A549 (cell line): ENCODE measurements around the gene AGTPBP1. TPM values are rescaled to one million over a fixed set of nuclear protein-coding genes. Genes with fewer than 3 reads are reported as not detected.

Experiments
- ATAC-seq, 2 experiments: fragments of 200-7000 bp in 1 of 2; fragments of >200 bp in 1 of 2; cut with Nextera tagmentation in 1 of 2; cut with Tn5 transposase in 1 of 2; 3 replicates each; pipeline versions ENCODE4 v1.8.0 to v1.9.1; 2018 to 2020; ENCODE audit warnings: mild to moderate bottlenecking in 1 of 2, moderate library complexity in 1 of 2
- CTCF ChIA-PET: fragments of 300-600 bp; sonication (Branson Sonifier 250); formaldehyde crosslinking; extraction: SDS; loops from one replicate; lab custom pipeline; 2021; ENCODE audit warnings: antibody characterized with exemption, inconsistent platforms; lab: Yijun Ruan, JAX
- POLR2A ChIA-PET: fragments of 350-600 bp; formaldehyde crosslinking; extraction: SDS; loops from one replicate; lab custom pipeline; 2021; ENCODE audit warnings: antibody characterized with exemption, inconsistent platforms; lab: Yijun Ruan, JAX
- DNase-seq, 2 experiments: peaks; one replicate each; pipeline versions ENCODE4 v3.0.0 to v3.0.0-alpha.2; 2011 to 2016; ENCODE audit warnings: low read depth in 1 of 2, low spot score in 1 of 2
- FAIRE-seq: peaks from 2 replicates; lab custom pipeline; 2011; peaks lifted over from hg19 to GRCh38; lab: Jason Lieb, UNC
- H3K27ac ChIP-seq, 2 experiments: fragments of >200 bp; sonication (Bioruptor Twin); formaldehyde crosslinking; 3 replicates each; pipeline ENCODE4 v1.5.1; 2016 to 2017
- H3K4me1 ChIP-seq: fragments of >200 bp; sonication (Bioruptor Twin); formaldehyde crosslinking; 3 replicates; pipeline ENCODE4 v1.6.1; 2016
- H3K4me2 ChIP-seq: fragments of >200 bp; sonication (Bioruptor Twin); formaldehyde crosslinking; 3 replicates; pipeline ENCODE4 v1.6.1; 2016
- H3K4me3 ChIP-seq: fragments of >200 bp; sonication (Bioruptor Twin); formaldehyde crosslinking; 3 replicates; pipeline ENCODE4 v1.5.1; 2016
- H3K9me3 ChIP-seq: fragments of >200 bp; sonication (Bioruptor Twin); formaldehyde crosslinking; 3 replicates; pipeline ENCODE4 v1.6.1; 2016
- BHLHE40 ChIP-seq: IDR thresholded peaks from 2 replicates; pipeline ENCODE4 v1.6.1; 2012; ENCODE audit warnings: low read depth, low read length, inconsistent platforms
- CBX8 ChIP-seq: fragments of 200-600 bp; sonication (generic); IDR thresholded peaks from 2 replicates; pipeline ENCODE4 v1.6.1; 2016
- CEBPB ChIP-seq, 2 experiments: fragments of >200 bp in 1 of 2; sonication (Bioruptor Twin) in 1 of 2; formaldehyde crosslinking in 1 of 2; IDR thresholded peaks; 2 replicates each; pipeline ENCODE4 v1.6.1; 2012 to 2016
- EHMT2 ChIP-seq: fragments of 200-600 bp; sonication (generic); IDR thresholded peaks from 2 replicates; pipeline ENCODE4 v1.6.1; 2016; ENCODE audit warnings: antibody characterized with exemption, low read depth, mild to moderate bottlenecking, moderate library complexity
- EP300 ChIP-seq, 2 experiments: fragments of >200 bp; sonication (Bioruptor Twin); formaldehyde crosslinking; IDR thresholded peaks; 2 replicates in 1 of 2; 3 replicates in 1 of 2; pipeline ENCODE4 v1.6.1; 2016 to 2017
- ESRRA ChIP-seq: fragments of 150-350 bp; IDR thresholded peaks from 2 replicates; pipeline ENCODE4 v1.6.1; 2014; ENCODE audit warnings: mild to moderate bottlenecking, low read length, borderline replicate concordance
- GATA3 ChIP-seq: IDR thresholded peaks from 2 replicates; pipeline ENCODE4 v1.6.1; 2012; ENCODE audit warnings: borderline replicate concordance
- HEYL ChIP-seq: fragments of 250-450 bp; sonication (Bioruptor Pico); IDR thresholded peaks from 2 replicates; pipeline ENCODE4 v1.8.0; 2021; ENCODE audit warnings: mild to moderate bottlenecking, moderate library complexity
- HMGXB4 ChIP-seq: fragments of 250-450 bp; sonication (Bioruptor Pico); IDR thresholded peaks from 2 replicates; pipeline ENCODE4 v1.5.0; 2021; ENCODE audit warnings: mild to moderate bottlenecking, moderate library complexity, borderline replicate concordance
- HOXA7 ChIP-seq: fragments of 250-450 bp; sonication (Bioruptor Pico); IDR thresholded peaks from 2 replicates; pipeline ENCODE4 v1.5.0; 2020; ENCODE audit warnings: mild to moderate bottlenecking, moderate library complexity
- HOXB13 ChIP-seq: fragments of 250-450 bp; sonication (Bioruptor Pico); IDR thresholded peaks from 2 replicates; pipeline ENCODE4 v1.5.0; 2020; ENCODE audit warnings: low read depth, mild to moderate bottlenecking, moderate library complexity
- KDM1A ChIP-seq: fragments of 200-600 bp; sonication (generic); IDR thresholded peaks from 2 replicates; pipeline ENCODE4 v1.6.1; 2016; ENCODE audit warnings: low read depth, mild to moderate bottlenecking
- MAZ ChIP-seq: fragments of 150-350 bp; IDR thresholded peaks from 2 replicates; pipeline ENCODE4 v1.6.1; 2014; ENCODE audit warnings: antibody characterized with exemption, low read depth, low read length, borderline replicate concordance
- NFE2L2 ChIP-seq: fragments of 150-350 bp; conservative IDR thresholded peaks from 2 replicates; pipeline ENCODE4 v1.6.1; 2014; ENCODE audit warnings: low read length
- NR3C1 ChIP-seq: fragments of >200 bp; sonication (Bioruptor Twin); formaldehyde crosslinking; IDR thresholded peaks from 3 replicates; pipeline ENCODE4 v1.6.1; 2017
- RARB ChIP-seq: fragments of 250-450 bp; sonication (Bioruptor Pico); IDR thresholded peaks from 2 replicates; pipeline ENCODE4 v1.8.0; 2021; ENCODE audit warnings: mild to moderate bottlenecking, moderate library complexity
- RFX5 ChIP-seq: fragments of 450-650 bp; IDR thresholded peaks from 2 replicates; pipeline ENCODE4 v1.7.1; 2014; ENCODE audit warnings: antibody characterized with exemption, mild to moderate bottlenecking, moderate library complexity
- SMC3 ChIP-seq: fragments of >200 bp; sonication (Bioruptor Twin); formaldehyde crosslinking; IDR thresholded peaks from 3 replicates; pipeline ENCODE4 v1.6.1; 2018; ENCODE audit warnings: inconsistent platforms
- SREBF2 ChIP-seq: fragments of 450-650 bp; IDR thresholded peaks from 2 replicates; pipeline ENCODE4 v1.6.1; 2014; ENCODE audit warnings: mild to moderate bottlenecking, moderate library complexity
- ZC3H11A ChIP-seq: fragments of 450-650 bp; IDR thresholded peaks from 2 replicates; pipeline ENCODE4 v1.6.1; 2014; ENCODE audit warnings: antibody characterized with exemption, mild to moderate bottlenecking
- ZFP36 ChIP-seq: fragments of 450-650 bp; IDR thresholded peaks from 2 replicates; pipeline ENCODE4 v1.6.1; 2014; ENCODE audit warnings: borderline replicate concordance; ENCODE audit not compliant: partially characterized antibody
- WGBS: methylation state at CpG from one replicate; pipeline ENCODE4 v1.1.6; 2017; ENCODE audit errors: missing lambda C conversion rate; 5-methylcytosine and 5-hydroxymethylcytosine counted together
- polyA plus RNA-seq, 4 experiments: library from polyadenylated mRNA; depleted of rRNA in 3 of 4; stranded (reverse); fragments of >200 nt; fragmentation: RNase III in 1 of 4; extraction: RNeasy Plus Mini Kit Qiagen cat#74134 plus additional on column Dnase treatment in 1 of 4; gene quantifications; 2 replicates in 3 of 4; 3 replicates in 1 of 4; pipeline ENCODE4 v1.2.3, GENCODE V29; 2011 to 2017
- TF ChIP-seq, protein P1 (sequence below): fragments of >200 bp; sonication (Bioruptor Twin); formaldehyde crosslinking; IDR thresholded peaks from 2 replicates; pipeline ENCODE4 v1.6.1; 2016
- TF ChIP-seq, protein P2 (sequence below): IDR thresholded peaks from 2 replicates; pipeline ENCODE4 v1.6.1; 2012; ENCODE audit warnings: low read depth, borderline replicate concordance
- TF ChIP-seq, protein P3 (sequence below): fragments of 450-650 bp; IDR thresholded peaks from 2 replicates; pipeline ENCODE4 v1.6.1; 2014; ENCODE audit warnings: antibody characterized with exemption
- TF ChIP-seq, protein P4 (sequence below): fragments of 250-450 bp; sonication (Bioruptor Pico); IDR thresholded peaks from 2 replicates; pipeline ENCODE4 v1.5.0; 2020; ENCODE audit warnings: low read depth, mild to moderate bottlenecking, moderate library complexity

The AGTPBP1 gene
- polyA plus RNA-seq, 2 of the 4 experiments (the other 2 are of a cell fraction): 8.9 to 18.8 TPM

DNA sequence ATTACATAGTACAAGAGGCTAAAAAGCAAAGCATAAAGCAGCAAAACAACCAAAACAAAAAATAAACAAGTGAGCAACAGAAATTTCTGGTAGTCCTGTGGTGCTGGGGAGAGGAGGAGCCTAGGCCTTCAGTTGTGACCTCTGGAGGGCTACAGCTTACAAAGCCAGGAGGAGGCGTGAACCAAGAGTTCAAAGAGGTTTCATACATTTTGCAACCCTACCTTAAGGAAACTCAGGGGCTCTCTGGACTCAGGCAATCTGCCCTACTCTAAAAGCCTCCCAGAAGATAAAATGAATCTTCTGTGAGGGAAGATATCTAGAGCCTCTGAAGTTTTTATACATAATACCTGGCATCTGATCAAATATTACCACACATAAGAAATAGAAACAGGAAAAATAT, 187.4 kb downstream of the AGTPBP1 start:
- CTCF ChIA-PET: no interaction called here
- Histone ChIP-seq H3K4me3 (no peak overlapping the region), H3K4me2 (no peak overlapping the region), H3K4me1 (no peaks in the 10 kb centered on the region), H3K9me3 (no peaks in the 10 kb centered on the region), H3K27ac (no peak overlapping the region)
- TF ChIP-seq HMGXB4: no peak
- no peak for TF ChIP-seq SREBF2
- TF ChIP-seq CBX8: no peak
- no peak for TF ChIP-seq ZC3H11A
- TF ChIP-seq CEBPB (IDR thresholded peaks at IDR 0.05): no peak
- no peak for TF ChIP-seq NFE2L2
- TF ChIP-seq, protein P1, sequence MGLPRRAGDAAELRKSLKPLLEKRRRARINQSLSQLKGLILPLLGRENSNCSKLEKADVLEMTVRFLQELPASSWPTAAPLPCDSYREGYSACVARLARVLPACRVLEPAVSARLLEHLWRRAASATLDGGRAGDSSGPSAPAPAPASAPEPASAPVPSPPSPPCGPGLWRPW: no peak
- no peak for TF ChIP-seq SMC3
- TF ChIP-seq, protein P2, sequence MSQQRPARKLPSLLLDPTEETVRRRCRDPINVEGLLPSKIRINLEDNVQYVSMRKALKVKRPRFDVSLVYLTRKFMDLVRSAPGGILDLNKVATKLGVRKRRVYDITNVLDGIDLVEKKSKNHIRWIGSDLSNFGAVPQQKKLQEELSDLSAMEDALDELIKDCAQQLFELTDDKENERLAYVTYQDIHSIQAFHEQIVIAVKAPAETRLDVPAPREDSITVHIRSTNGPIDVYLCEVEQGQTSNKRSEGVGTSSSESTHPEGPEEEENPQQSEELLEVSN: no peak
- no peak for TF ChIP-seq MAZ
- TF ChIP-seq RARB (CRISPR knock-in tag): no peak
- no peak for TF ChIP-seq ZFP36
- no peak for TF ChIP-seq HEYL (CRISPR knock-in tag)
- no peak for TF ChIP-seq EP300 (IDR thresholded peaks at IDR 0.05)
- no peak for TF ChIP-seq HOXA7 (CRISPR knock-in tag)
- TF ChIP-seq RFX5: no peak
- ATAC-seq (no peak), DNase-seq (no peak), FAIRE-seq (no peak)
- POLR2A ChIA-PET: no interaction called here
- WGBS: 84% methylated on average over 1 of the region's 1 CpG

DNA sequence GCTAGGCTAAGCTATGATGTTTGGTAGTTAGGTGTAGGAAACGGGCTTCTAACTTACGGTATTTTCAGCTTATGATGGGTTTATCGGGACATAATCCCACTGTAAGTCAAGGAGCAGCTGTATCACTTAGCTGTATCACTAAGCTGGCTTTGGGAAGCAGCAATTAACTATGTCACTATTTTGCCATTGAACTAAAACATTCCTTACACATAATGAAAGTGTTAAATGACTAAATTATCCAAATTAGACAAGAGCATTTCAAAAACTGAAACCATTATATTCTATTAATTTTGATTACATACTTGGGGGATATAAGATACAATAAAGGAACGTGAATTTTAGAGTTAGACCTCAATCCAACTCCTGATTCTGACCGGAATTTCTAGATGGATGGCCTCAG, 188.3 kb downstream of the AGTPBP1 start:
- Histone ChIP-seq H3K4me1 (no peaks in the 10 kb centered on the region), H3K9me3 (no peaks in the 10 kb centered on the region), H3K4me2 (no peak overlapping the region), H3K27ac (no peak overlapping the region), H3K4me3 (no peak overlapping the region)
- FAIRE-seq: no peak
- 88% methylated on average over 5 of the region's 5 CpGs for WGBS
- ATAC-seq: no peak
- no peak for DNase-seq
- no peak for TF ChIP-seq ESRRA
- no peak for TF ChIP-seq EHMT2
- TF ChIP-seq SREBF2: no peak
- TF ChIP-seq, protein P3, sequence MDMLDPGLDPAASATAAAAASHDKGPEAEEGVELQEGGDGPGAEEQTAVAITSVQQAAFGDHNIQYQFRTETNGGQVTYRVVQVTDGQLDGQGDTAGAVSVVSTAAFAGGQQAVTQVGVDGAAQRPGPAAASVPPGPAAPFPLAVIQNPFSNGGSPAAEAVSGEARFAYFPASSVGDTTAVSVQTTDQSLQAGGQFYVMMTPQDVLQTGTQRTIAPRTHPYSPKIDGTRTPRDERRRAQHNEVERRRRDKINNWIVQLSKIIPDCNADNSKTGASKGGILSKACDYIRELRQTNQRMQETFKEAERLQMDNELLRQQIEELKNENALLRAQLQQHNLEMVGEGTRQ: no peak
- no peak for TF ChIP-seq BHLHE40
- TF ChIP-seq NR3C1: no peak
- no peak for TF ChIP-seq GATA3
- TF ChIP-seq, protein P1: no peak
- no peak for TF ChIP-seq HMGXB4
- TF ChIP-seq CEBPB (IDR thresholded peaks at IDR 0.05): no peak
- TF ChIP-seq, protein P4, sequence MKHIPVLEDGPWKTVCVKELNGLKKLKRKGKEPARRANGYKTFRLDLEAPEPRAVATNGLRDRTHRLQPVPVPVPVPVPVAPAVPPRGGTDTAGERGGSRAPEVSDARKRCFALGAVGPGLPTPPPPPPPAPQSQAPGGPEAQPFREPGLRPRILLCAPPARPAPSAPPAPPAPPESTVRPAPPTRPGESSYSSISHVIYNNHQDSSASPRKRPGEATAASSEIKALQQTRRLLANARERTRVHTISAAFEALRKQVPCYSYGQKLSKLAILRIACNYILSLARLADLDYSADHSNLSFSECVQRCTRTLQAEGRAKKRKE (CRISPR knock-in tag): no peak
- TF ChIP-seq NFE2L2: no peak
- no peak for TF ChIP-seq ZFP36
- no peak for TF ChIP-seq KDM1A
- no peak for TF ChIP-seq HOXB13 (CRISPR knock-in tag)
- ChIA-PET POLR2A (no interaction called here), CTCF (no interaction called here)
